ENCODE measurements around the gene CDH5.

Gene CDH5

GRCh38 chr16:66406534-66407221 lies 40.2 kb downstream of the CDH5 start:
- Histone ChIP-seq H3K56ac (ENCODE audit: low read length) (peak overlapping the region; percentile 80), H3K27ac (ENCODE audit: low read depth, low read length) (no peak overlapping the region), H2BK120ac (ENCODE audit: low read depth, low read length) (no peak overlapping the region), H3K4me2 (ENCODE audit: low read length) (peak overlapping the region; percentile 92), H3K9ac (ENCODE audit: low read length) (peak overlapping the region; percentile 52), H3K79me1 (ENCODE audit: low read length) (no peaks in the 10 kb centered on the region), H3K4me1 (ENCODE audit: control insufficient read depth, low read depth, low read length) (no peaks in the 10 kb centered on the region), H3K27me3 (ENCODE audit: insufficient read depth, low read length, poor library complexity) (no peaks in the 10 kb centered on the region), H3K4ac (ENCODE audit: low read depth, low read length) (no peak overlapping the region), H3K23ac (ENCODE audit: low read length) (no peak overlapping the region), H3K18ac (ENCODE audit: low read length) (no peak overlapping the region), H2BK15ac (replicated peaks; ENCODE audit: low read depth) (no peak overlapping the region), H4K8ac (ENCODE audit: low read depth, low read length) (no peak overlapping the region), H4K5ac (ENCODE audit: low read length) (no peak overlapping the region), H2BK5ac (ENCODE audit: low read length) (no peak overlapping the region), H3K79me2 (ENCODE audit: control insufficient read depth, insufficient read depth, low read length) (no peaks in the 10 kb centered on the region), H2AK5ac (ENCODE audit: low read length) (no peak overlapping the region), H3K36me3 (ENCODE audit: control insufficient read depth, insufficient read depth, low read length) (no peaks in the 10 kb centered on the region), H3K4me3 (ENCODE audit: low read length) (peak overlapping the region; percentile 29)
- DNase-seq, result peak; percentile 77
- no CpG with 5 or more reads among the region's 35 CpGs for WGBS (ENCODE audit: extremely low coverage, insufficient coverage, low lambda C conversion rate)

GRCh38 chr16:66408163-66409048 lies 41.9 kb downstream of the CDH5 start:
- no peak overlapping the region for H3K4me2 ChIP-seq (ENCODE audit: low read length)
- no peak overlapping the region for H2BK5ac ChIP-seq (ENCODE audit: low read length)
- H3K9ac ChIP-seq (ENCODE audit: low read length), result no peak overlapping the region
- no peaks in the 10 kb centered on the region for H3K79me2 ChIP-seq (ENCODE audit: control insufficient read depth, insufficient read depth, low read length)
- peak overlapping the region; percentile 51 for H3K56ac ChIP-seq (ENCODE audit: low read length)
- peak; percentile 55 for DNase-seq
- H4K5ac ChIP-seq (ENCODE audit: low read length), result no peak overlapping the region
- whole genome bisulfite sequencing (ENCODE audit: extremely low coverage, insufficient coverage, low lambda C conversion rate), result no CpG with 5 or more reads among the region's 5 CpGs
- no peak overlapping the region for H2BK120ac ChIP-seq (ENCODE audit: low read depth, low read length)
- H3K27ac ChIP-seq (ENCODE audit: low read depth, low read length), result no peak overlapping the region
- no peak overlapping the region for H3K18ac ChIP-seq (ENCODE audit: low read length)
- H3K4ac ChIP-seq (ENCODE audit: low read depth, low read length), result no peak overlapping the region
- no peak overlapping the region for H2AK5ac ChIP-seq (ENCODE audit: low read length)
- no peaks in the 10 kb centered on the region for H3K79me1 ChIP-seq (ENCODE audit: low read length)
- no peak overlapping the region for H2BK15ac ChIP-seq (replicated peaks; ENCODE audit: low read depth)
- no peak overlapping the region for H4K8ac ChIP-seq (ENCODE audit: low read depth, low read length)
- no peaks in the 10 kb centered on the region for H3K4me1 ChIP-seq (ENCODE audit: control insufficient read depth, low read depth, low read length)
- no peaks in the 10 kb centered on the region for H3K27me3 ChIP-seq (ENCODE audit: insufficient read depth, low read length, poor library complexity)
- no peak overlapping the region for H3K4me3 ChIP-seq (ENCODE audit: low read length)
- no peak overlapping the region for H3K23ac ChIP-seq (ENCODE audit: low read length)
- H3K36me3 ChIP-seq (ENCODE audit: control insufficient read depth, insufficient read depth, low read length), result no peaks in the 10 kb centered on the region

- H2AK5ac ChIP-seq (ENCODE audit: low read length), result no peak overlapping the region
- H3K4ac ChIP-seq (ENCODE audit: low read depth, low read length), result no peak overlapping the region
- no peaks in the 10 kb centered on the region for H3K79me2 ChIP-seq (ENCODE audit: control insufficient read depth, insufficient read depth, low read length)
- no peak overlapping the region for H4K5ac ChIP-seq (ENCODE audit: low read length)
- no peak overlapping the region for H3K27ac ChIP-seq (ENCODE audit: low read depth, low read length)
- no peak overlapping the region for H3K9ac ChIP-seq (ENCODE audit: low read length)
- H2BK120ac ChIP-seq (ENCODE audit: low read depth, low read length), result no peak overlapping the region
- no peaks in the 10 kb centered on the region for H3K4me1 ChIP-seq (ENCODE audit: control insufficient read depth, low read depth, low read length)
- H3K4me2 ChIP-seq (ENCODE audit: low read length), result no peak overlapping the region
- no peak overlapping the region for H2BK5ac ChIP-seq (ENCODE audit: low read length)
- no peaks in the 10 kb centered on the region for H3K36me3 ChIP-seq (ENCODE audit: control insufficient read depth, insufficient read depth, low read length)
- H3K4me3 ChIP-seq (ENCODE audit: low read length), result no peak overlapping the region
- H3K79me1 ChIP-seq (ENCODE audit: low read length), result no peaks in the 10 kb centered on the region
- no peak overlapping the region for H4K8ac ChIP-seq (ENCODE audit: low read depth, low read length)
- H2BK15ac ChIP-seq (replicated peaks; ENCODE audit: low read depth), result no peak overlapping the region
- H3K18ac ChIP-seq (ENCODE audit: low read length), result no peak overlapping the region
- no CpG with 5 or more reads among the region's 5 CpGs for WGBS (ENCODE audit: extremely low coverage, insufficient coverage, low lambda C conversion rate)
- H3K56ac ChIP-seq (ENCODE audit: low read length), result no peak overlapping the region
- no peaks in the 10 kb centered on the region for H3K27me3 ChIP-seq (ENCODE audit: insufficient read depth, low read length, poor library complexity)
- DNase-seq, result no peak
- no peak overlapping the region for H3K23ac ChIP-seq (ENCODE audit: low read length)
Measured at GRCh38 chr16:66409156-66409555, 42.7 kb downstream of the CDH5 start.

- H3K9ac ChIP-seq (ENCODE audit: low read length), result no peak overlapping the region
- no peaks in the 10 kb centered on the region for H3K79me2 ChIP-seq (ENCODE audit: control insufficient read depth, insufficient read depth, low read length)
- no peak overlapping the region for H3K23ac ChIP-seq (ENCODE audit: low read length)
- no peak overlapping the region for H2AK5ac ChIP-seq (ENCODE audit: low read length)
- no peak overlapping the region for H4K8ac ChIP-seq (ENCODE audit: low read depth, low read length)
- H4K5ac ChIP-seq (ENCODE audit: low read length), result no peak overlapping the region
- no peaks in the 10 kb centered on the region for H3K79me1 ChIP-seq (ENCODE audit: low read length)
- no peak overlapping the region for H2BK5ac ChIP-seq (ENCODE audit: low read length)
- H3K4me2 ChIP-seq (ENCODE audit: low read length), result no peak overlapping the region
- H3K56ac ChIP-seq (ENCODE audit: low read length), result no peak overlapping the region
- H3K27ac ChIP-seq (ENCODE audit: low read depth, low read length), result no peak overlapping the region
- no peaks in the 10 kb centered on the region for H3K4me1 ChIP-seq (ENCODE audit: control insufficient read depth, low read depth, low read length)
- H3K18ac ChIP-seq (ENCODE audit: low read length), result no peak overlapping the region
- no peak for DNase-seq
- H3K4ac ChIP-seq (ENCODE audit: low read depth, low read length), result no peak overlapping the region
- H2BK120ac ChIP-seq (ENCODE audit: low read depth, low read length), result no peak overlapping the region
- H2BK15ac ChIP-seq (replicated peaks; ENCODE audit: low read depth), result no peak overlapping the region
- H3K36me3 ChIP-seq (ENCODE audit: control insufficient read depth, insufficient read depth, low read length), result no peaks in the 10 kb centered on the region
- H3K27me3 ChIP-seq (ENCODE audit: insufficient read depth, low read length, poor library complexity), result no peaks in the 10 kb centered on the region
- no peak overlapping the region for H3K4me3 ChIP-seq (ENCODE audit: low read length)
Measured at GRCh38 chr16:66412182-66412581, 45.7 kb downstream of the CDH5 start.

GRCh38 chr16:66414891-66415290 lies 48.4 kb downstream of the CDH5 start:
- no CpG with 5 or more reads among the region's 1 CpG for WGBS (ENCODE audit: extremely low coverage, insufficient coverage, low lambda C conversion rate)
- H3K27ac ChIP-seq (ENCODE audit: low read depth, low read length), result no peak overlapping the region
- DNase-seq, result no peak

More at GRCh38 chr16:66414891-66415290, 48.4 kb downstream of the CDH5 start:
- H2AK5ac ChIP-seq (ENCODE audit: low read length), result no peak overlapping the region
- H3K4me3 ChIP-seq (ENCODE audit: low read length), result no peak overlapping the region
- H3K4ac ChIP-seq (ENCODE audit: low read depth, low read length), result no peak overlapping the region
- no peaks in the 10 kb centered on the region for H3K36me3 ChIP-seq (ENCODE audit: control insufficient read depth, insufficient read depth, low read length)
- no peak overlapping the region for H3K9ac ChIP-seq (ENCODE audit: low read length)
- no peak overlapping the region for H3K4me2 ChIP-seq (ENCODE audit: low read length)
- no peaks in the 10 kb centered on the region for H3K4me1 ChIP-seq (ENCODE audit: control insufficient read depth, low read depth, low read length)
- H2BK5ac ChIP-seq (ENCODE audit: low read length), result no peak overlapping the region
- no peak overlapping the region for H4K5ac ChIP-seq (ENCODE audit: low read length)
- H3K27me3 ChIP-seq (ENCODE audit: insufficient read depth, low read length, poor library complexity), result no peaks in the 10 kb centered on the region
- H3K79me2 ChIP-seq (ENCODE audit: control insufficient read depth, insufficient read depth, low read length), result no peaks in the 10 kb centered on the region
- no peak overlapping the region for H3K56ac ChIP-seq (ENCODE audit: low read length)
- H3K79me1 ChIP-seq (ENCODE audit: low read length), result no peaks in the 10 kb centered on the region
- H4K8ac ChIP-seq (ENCODE audit: low read depth, low read length), result no peak overlapping the region
- H2BK15ac ChIP-seq (replicated peaks; ENCODE audit: low read depth), result no peak overlapping the region
- H3K23ac ChIP-seq (ENCODE audit: low read length), result no peak overlapping the region
- no peak overlapping the region for H3K18ac ChIP-seq (ENCODE audit: low read length)
- H2BK120ac ChIP-seq (ENCODE audit: low read depth, low read length), result no peak overlapping the region

All from mesendoderm (in vitro differentiated cells).